Activated effector memory CD4-positive, alpha-beta T cell treated with Interleukin-2 at 50 U/mL for 16 hours (primary cell): ENCODE results near the gene UNC93B1.

Experiments
- DNase-seq: peaks from one replicate; pipeline ENCODE4 v3.0.0-alpha.2; 2020

UNC93B1 gene

GRCh38 chr11:68020575-68020974, 16.7 kb upstream of the UNC93B1 start:
- no peak for DNase-seq

GRCh38 chr11:68019486-68019885, 15.6 kb upstream of the UNC93B1 start:
- DNase-seq: no peak

- DNase-seq: no peak
Measured at GRCh38 chr11:68018730-68019190, 14.9 kb upstream of the UNC93B1 start.

GRCh38 chr11:68017980-68018729, 14.3 kb upstream of the UNC93B1 start:
- no peak for DNase-seq

GRCh38 chr11:68016904-68017817, 13.3 kb upstream of the UNC93B1 start:
- DNase-seq: no peak

GRCh38 chr11:68016161-68016903, 12.4 kb upstream of the UNC93B1 start:
- no peak for DNase-seq

- no peak for DNase-seq
Measured at GRCh38 chr11:68015467-68015866, 11.6 kb upstream of the UNC93B1 start.

GRCh38 chr11:68014947-68015447, 11.1 kb upstream of the UNC93B1 start:
- DNase-seq: no peak

- DNase-seq: no peak
Measured at GRCh38 chr11:68014157-68014946, 10.5 kb upstream of the UNC93B1 start.

GRCh38 chr11:68013611-68014156, 9.8 kb upstream of the UNC93B1 start:
- no peak for DNase-seq

- no peak for DNase-seq
Measured at GRCh38 chr11:68012843-68013610, 9.1 kb upstream of the UNC93B1 start.

GRCh38 chr11:68012044-68012842, 8.3 kb upstream of the UNC93B1 start:
- no peak for DNase-seq

- DNase-seq: no peak
Measured at GRCh38 chr11:68011051-68011943, 7.4 kb upstream of the UNC93B1 start.

GRCh38 chr11:68010090-68011041, 6.5 kb upstream of the UNC93B1 start, which contains the start of gene ALDH3B1:
Gene ALDH3B1, plus strand, starts transcription at chr11:68010327. Its CDS starts 4,971 bp downstream, at chr11:68015298.
- no peak for DNase-seq

- DNase-seq: no peak
Measured at GRCh38 chr11:68009391-68010089, 5.6 kb upstream of the UNC93B1 start.

- no peak for DNase-seq
Measured at GRCh38 chr11:68008381-68009337, 4.8 kb upstream of the UNC93B1 start.
